ENCODE results near the gene SNX24.

Gene SNX24

GRCh38 chr5:123007754-123008153 is 162.3 kb downstream of the SNX24 start:
- Histone ChIP-seq H3K4me1 (ENCODE audit: control insufficient read depth, insufficient read depth, low read length) (no peaks in the 10 kb centered on the region), H3K27ac (ENCODE audit: extremely low read depth, low read depth, low read length) (no peak overlapping the region), H3K36me3 (ENCODE audit: control insufficient read depth in 2 of 2, insufficient read depth in 1 of 2, low read length in 2 of 2) (no peaks in the 10 kb centered on the region), H3K4me3 (ENCODE audit: low read depth, low read length) (no peak overlapping the region), H3K9me3 (ENCODE audit: control insufficient read depth, insufficient read depth, low read depth, low read length) (no peaks in the 10 kb centered on the region)
- POLR2A ChIA-PET = interaction anchor here (0.7 kb wide), 2 partner anchors 15 to 243 kb away, joined by 3 to 5 read pairs; no protein-coding TSS in a partner anchor
- CTCF ChIA-PET = interaction anchor here (0.5 kb wide), 1 partner anchor 15 kb away, joined by 3 read pairs; no protein-coding TSS in a partner anchor
- TF ChIP-seq ZNF174 (tag by site-specific recombination; IDR thresholded peaks at IDR 0.05) (no peak), PRDM4 (tag by site-specific recombination; IDR thresholded peaks at IDR 0.05) (no peak), ZBTB20 (tag by site-specific recombination; IDR thresholded peaks at IDR 0.05) (no peak), ZNF610 (tag by site-specific recombination; IDR thresholded peaks at IDR 0.05; ENCODE audit: borderline replicate concordance) (no peak), ZNF366 (tag by site-specific recombination; conservative IDR thresholded peaks at IDR 0.05) (no peak), KLF16 (tag by site-specific recombination; IDR thresholded peaks at IDR 0.05) (no peak), ZBTB6 (tag by site-specific recombination; IDR thresholded peaks at IDR 0.05) (no peak), ZNF37A (tag by site-specific recombination; IDR thresholded peaks at IDR 0.05) (no peak), ZNF670 (tag by site-specific recombination; IDR thresholded peaks at IDR 0.05; ENCODE audit: low read depth) (no peak), ZNF112 (tag by site-specific recombination; IDR thresholded peaks at IDR 0.05) (no peak), HOXA7 (CRISPR knock-in tag; IDR thresholded peaks at IDR 0.05; ENCODE audit: borderline replicate concordance) (no peak)

GRCh38 chr5:123012321-123012720 is 166.9 kb downstream of the SNX24 start:
- no peaks in the 10 kb centered on the region; the same call in 1 of the 2 replicates for H3K9me3 ChIP-seq (ENCODE audit: control insufficient read depth, insufficient read depth, low read depth, low read length)
- CTCF ChIA-PET = no interaction called here
- TF ChIP-seq TCF7L2 (IDR thresholded peaks at IDR 0.05; ENCODE audit: borderline replicate concordance, low read depth, low read length) = no peak
- TF ChIP-seq ZSCAN18 (tag by site-specific recombination; IDR thresholded peaks at IDR 0.05) = no peak
- H3K27ac ChIP-seq (ENCODE audit: extremely low read depth, low read depth, low read length) = no peak overlapping the region
- no peak overlapping the region for H3K4me3 ChIP-seq (ENCODE audit: low read depth, low read length)
- POLR2A ChIA-PET = no interaction called here
- H3K4me1 ChIP-seq (ENCODE audit: control insufficient read depth, insufficient read depth, low read length) = no peaks in the 10 kb centered on the region
- no peaks in the 10 kb centered on the region for H3K36me3 ChIP-seq (ENCODE audit: control insufficient read depth in 2 of 2, insufficient read depth in 1 of 2, low read length in 2 of 2)

GRCh38 chr5:123014689-123015088 is 169.3 kb downstream of the SNX24 start:
- Histone ChIP-seq H3K4me3 (ENCODE audit: low read depth, low read length) (no peak overlapping the region), H3K36me3 (ENCODE audit: control insufficient read depth in 2 of 2, insufficient read depth in 1 of 2, low read length in 2 of 2) (no peaks in the 10 kb centered on the region), H3K9me3 (ENCODE audit: control insufficient read depth, insufficient read depth, low read depth, low read length) (no peaks in the 10 kb centered on the region; the same call in 1 of the 2 replicates), H3K4me1 (ENCODE audit: control insufficient read depth, insufficient read depth, low read length) (no peaks in the 10 kb centered on the region), H3K27ac (ENCODE audit: extremely low read depth, low read depth, low read length) (no peak overlapping the region)
- CTCF ChIA-PET = no interaction called here
- POLR2A ChIA-PET = no interaction called here
- no peak for TF ChIP-seq ZNF366 (tag by site-specific recombination; conservative IDR thresholded peaks at IDR 0.05)
- no peak for TF ChIP-seq TSHZ1 (tag by site-specific recombination; IDR thresholded peaks at IDR 0.05; ENCODE audit: borderline replicate concordance)
- no peak for TF ChIP-seq BCL6B (tag by site-specific recombination; IDR thresholded peaks at IDR 0.05)
- TF ChIP-seq BCL11B (tag by site-specific recombination; IDR thresholded peaks at IDR 0.05; ENCODE audit: low read depth) = no peak
- TF ChIP-seq ZNF133 (tag by site-specific recombination; IDR thresholded peaks at IDR 0.05) = no peak
- no peak for TF ChIP-seq ZNF221 (tag by site-specific recombination; IDR thresholded peaks at IDR 0.05; ENCODE audit: borderline replicate concordance)
- no peak for TF ChIP-seq ZNF23 (tag by site-specific recombination; IDR thresholded peaks at IDR 0.05; ENCODE audit: borderline replicate concordance)
- TF ChIP-seq ZNF302 (tag by site-specific recombination; IDR thresholded peaks at IDR 0.05; ENCODE audit: low read depth) = no peak
- no peak for TF ChIP-seq SP2 (tag by site-specific recombination; IDR thresholded peaks at IDR 0.05)
- no peak for TF ChIP-seq ZNF600 (tag by site-specific recombination; IDR thresholded peaks at IDR 0.05)
- no peak for TF ChIP-seq KLF1 (tag by site-specific recombination; IDR thresholded peaks at IDR 0.05)

Data from HEK293 (cell line).